Ecto neural progenitor cell (in vitro differentiated cells): ENCODE measurements around the gene PDE4D.

Experiments
- DNase-seq: peaks from one replicate; pipeline ENCODE4 v3.0.0-alpha.2; 2018; ENCODE audit warnings: low spot score

The PDE4D gene

DNA sequence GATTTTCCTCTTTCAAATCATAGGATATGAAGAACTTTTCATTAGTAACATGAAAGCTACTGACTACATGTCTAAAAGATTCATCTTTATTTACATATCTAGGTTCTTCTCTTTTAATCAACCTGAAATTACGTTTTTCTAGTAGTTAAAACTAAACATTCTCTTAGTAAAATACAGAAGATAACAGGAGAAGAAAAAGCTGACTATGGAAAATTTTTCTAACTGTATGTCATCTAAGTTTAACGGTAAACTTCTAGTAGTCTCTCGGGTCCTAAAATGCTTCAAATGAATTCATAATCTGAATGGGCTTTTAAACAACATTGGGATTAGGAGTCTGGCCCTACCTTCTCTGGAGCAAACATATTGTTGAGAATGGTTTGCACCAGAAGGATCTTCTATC lies 151.9 kb downstream of the PDE4D start:
- DNase-seq = no peak

DNA sequence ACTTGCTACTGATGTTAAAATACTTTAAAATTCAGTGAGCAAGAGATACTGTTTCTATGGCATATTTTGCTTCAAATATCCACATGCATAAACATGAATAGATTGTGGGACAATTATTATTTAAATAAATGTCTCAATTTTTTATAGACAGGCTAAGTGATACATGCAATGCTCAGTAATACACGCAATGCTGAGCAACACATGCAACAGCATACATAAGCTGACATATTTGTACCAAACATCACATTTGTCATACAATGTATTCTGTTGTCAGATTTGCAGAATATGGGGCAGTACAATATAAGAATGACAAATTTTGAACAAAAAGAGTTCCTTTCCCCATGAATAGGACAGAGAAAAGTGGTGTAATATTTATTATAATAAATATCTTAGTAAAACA lies 155.5 kb downstream of the PDE4D start:
- no peak for DNase-seq

DNA sequence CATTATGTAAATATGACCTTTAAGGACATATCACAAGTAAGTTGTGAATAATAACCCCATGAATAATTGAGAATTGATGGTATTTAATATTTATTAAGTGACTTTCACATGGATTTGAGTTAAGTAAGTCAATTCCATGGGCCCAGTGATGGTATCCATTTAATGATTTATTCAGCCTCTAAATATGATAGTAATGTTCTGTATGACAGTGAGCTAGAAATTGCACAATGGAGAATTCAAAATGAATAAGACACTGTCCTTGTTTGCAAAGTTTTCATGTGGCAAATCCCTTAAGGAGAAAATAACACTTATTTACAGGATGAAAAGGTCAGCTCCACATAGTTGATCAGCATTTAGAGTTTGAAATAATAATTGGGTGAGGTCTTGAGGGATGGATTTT lies 160.7 kb downstream of the PDE4D start:
- DNase-seq = no peak

DNA sequence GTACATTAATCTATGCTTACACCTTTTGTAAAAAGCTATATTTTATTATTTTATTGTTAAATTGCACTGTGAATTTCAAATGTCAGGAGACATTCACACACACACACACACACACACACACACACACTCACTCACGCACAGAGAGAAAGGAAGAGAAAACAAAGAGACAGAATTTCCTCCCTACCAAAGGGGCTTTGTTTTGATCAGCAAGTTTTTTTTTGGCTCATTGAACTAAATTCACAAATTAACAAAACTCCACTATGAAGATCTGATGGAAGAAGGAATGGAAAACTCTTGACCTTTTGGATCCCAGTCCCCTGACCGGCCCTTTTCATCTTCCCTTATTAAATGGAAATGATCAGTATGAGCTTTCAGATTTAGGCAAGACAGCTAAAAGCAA lies 161.2 kb downstream of the PDE4D start:
- no peak for DNase-seq

DNA sequence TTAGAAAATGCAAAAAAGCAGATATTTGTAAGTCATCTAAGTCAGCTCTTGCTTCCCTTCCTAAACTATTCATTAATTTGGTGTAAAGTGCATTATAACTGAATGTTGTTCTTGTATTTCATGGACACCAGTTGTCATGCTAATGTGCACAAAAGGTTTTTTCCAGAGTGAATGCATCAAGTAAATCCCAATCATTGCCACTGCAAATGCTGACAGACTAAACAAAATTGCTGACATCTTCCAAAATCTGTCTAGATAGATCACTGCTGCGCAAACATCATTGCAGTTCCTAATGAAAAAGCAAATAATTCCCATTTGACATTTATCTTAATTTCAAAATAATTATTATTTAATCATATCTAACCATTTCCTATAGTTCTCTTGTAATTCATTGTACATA lies 161.7 kb downstream of the PDE4D start:
- no peak for DNase-seq

- no peak for DNase-seq
These were observed 163.7 kb downstream of the PDE4D start for GRCh38 chr5:59729820-59730219.

DNA sequence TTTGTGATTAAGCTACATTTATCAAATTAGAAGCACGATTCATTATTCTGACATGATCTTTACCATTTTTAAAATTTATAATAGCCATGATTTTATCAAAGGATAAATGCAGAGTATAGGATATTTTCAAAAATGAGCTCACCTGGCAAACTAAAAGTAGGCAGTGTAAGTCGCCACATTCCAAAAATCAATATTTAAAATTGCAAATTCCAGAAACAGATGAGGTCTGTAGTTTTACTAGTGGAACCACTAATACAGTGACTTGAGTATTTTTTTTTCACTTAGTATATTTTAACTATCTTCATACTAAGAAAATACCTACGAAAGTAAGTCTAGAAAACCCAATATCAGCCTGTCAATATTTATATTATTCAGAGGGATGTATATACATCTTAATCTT lies 164.2 kb downstream of the PDE4D start:
- no peak for DNase-seq

GRCh38 chr5:59728356-59728755 lies 165.2 kb downstream of the PDE4D start:
- no peak for DNase-seq

- DNase-seq = no peak
These were observed 166.3 kb downstream of the PDE4D start for GRCh38 chr5:59727186-59727585.

DNA sequence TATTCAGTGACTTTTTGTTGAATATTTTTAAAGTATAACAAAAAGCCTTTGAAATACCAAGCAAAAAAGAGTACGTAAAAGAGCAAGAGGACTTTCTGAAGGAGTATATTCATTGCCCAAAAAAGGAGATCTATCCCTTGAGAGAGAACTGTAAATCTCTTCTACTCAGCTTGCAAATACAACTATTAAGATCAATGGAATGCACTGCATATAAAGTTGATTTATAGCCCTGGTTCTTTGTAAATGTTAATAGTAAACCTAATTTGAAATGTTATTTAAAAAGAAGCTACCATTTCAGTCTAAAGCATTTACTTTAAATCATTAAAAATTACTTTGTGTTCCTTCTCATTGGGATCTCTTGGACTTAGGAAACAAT lies 168.1 kb downstream of the PDE4D start:
- DNase-seq = no peak

DNA sequence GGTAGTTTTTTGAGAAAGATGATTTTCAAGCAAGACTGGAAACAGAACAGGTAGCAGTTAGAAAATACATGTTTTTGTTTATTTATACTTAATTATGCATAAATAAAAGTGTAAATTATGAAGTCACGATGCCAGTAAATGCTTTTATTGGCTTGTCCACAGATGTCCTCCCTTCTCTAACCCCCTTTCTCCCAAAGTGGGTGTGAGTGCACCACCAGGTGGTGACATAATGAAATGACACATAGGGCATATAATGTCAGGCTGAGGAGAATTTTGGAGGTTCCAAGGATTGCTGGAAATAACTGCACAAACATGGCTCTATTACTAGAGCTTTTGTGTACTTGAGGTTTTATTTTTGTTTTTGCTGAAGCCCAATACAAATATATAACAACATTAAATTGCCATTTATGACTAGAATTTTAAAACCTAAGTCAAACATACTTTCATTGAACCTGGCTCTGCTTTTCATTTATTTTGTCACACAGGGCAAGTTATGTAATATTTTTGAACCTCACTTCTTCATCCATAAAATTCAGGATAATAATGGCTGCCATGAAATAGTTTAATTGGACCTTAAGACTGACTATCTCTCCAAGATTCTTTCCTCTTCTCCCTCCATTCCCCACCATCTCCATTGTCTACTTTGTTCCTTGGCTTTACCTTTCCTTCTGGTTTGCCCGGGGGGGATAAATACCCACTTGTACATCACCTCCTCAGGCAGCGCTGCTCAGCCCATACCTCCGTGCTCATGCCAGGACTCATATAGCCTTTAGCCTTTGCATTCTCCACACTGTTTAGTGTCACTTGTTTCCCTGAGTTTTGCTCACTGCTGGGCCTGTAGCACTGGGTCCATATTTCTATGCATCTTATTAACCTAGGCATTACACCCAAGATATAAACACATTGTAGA lies 168.8 kb downstream of the PDE4D start:
- DNase-seq = no peak

DNA sequence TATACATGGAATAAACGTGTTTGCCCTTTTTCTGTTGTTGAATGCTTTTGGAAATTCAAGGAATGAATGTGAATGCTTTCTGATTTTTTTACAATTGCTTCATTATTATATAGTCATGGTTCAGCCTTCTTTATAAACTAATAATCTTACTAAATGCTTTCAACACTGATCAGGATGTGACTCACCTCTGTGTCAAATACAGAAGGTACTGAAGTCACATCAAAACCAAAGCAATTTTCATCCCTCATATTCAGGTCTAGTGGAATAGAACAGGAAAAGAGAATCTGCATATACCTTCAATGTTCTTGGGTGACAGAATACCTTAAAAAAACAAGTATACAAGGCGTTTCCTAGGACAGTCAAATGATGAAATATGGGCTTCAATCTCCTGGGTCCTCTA lies 170.7 kb downstream of the PDE4D start:
- no peak for DNase-seq

DNA sequence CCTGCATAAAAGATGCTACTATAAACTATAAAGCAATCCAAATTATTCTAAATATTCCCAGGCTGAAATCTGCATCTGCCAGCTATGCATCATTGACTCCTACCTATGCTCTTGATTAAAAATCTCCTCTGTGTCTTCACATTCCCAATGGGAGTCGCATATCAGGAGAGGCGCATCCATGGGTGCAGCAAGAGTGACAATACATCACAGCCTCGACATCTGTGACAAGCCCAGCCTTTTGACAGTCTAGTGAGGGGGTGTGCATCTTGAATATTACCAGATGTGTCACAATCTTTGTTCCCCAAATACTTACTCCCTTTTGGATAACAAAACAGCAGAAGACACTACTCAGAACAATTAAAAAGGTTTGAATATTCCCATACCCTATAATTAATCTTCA lies 171.8 kb downstream of the PDE4D start:
- no peak for DNase-seq

- no peak for DNase-seq
These were observed 173.5 kb downstream of the PDE4D start for GRCh38 chr5:59720063-59720462.

- no peak for DNase-seq
These were observed 176.5 kb downstream of the PDE4D start for GRCh38 chr5:59716966-59717500.

GRCh38 chr5:59716029-59716428 lies 177.5 kb downstream of the PDE4D start:
- DNase-seq = no peak

DNA sequence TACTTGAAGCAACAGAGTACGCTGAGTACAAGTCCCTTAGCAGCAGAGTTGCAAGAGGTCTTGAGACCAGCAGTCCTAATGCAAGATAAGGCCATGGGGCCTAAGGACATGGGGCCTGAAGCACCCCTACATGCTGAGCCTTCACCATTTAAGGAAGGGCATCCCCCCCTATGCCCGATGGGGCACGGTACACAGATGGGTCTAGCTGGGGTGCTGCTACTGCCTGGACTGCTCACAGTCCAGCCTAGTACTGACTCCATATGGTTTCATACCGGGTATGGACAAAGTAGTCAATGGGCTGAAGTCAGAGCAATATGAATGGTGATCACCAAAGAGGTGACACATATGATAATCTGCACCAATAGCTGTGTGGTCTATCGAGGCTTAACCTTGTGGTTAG lies 178.3 kb downstream of the PDE4D start:
- no peak for DNase-seq

- DNase-seq = no peak
These were observed 180.1 kb downstream of the PDE4D start for GRCh38 chr5:59713498-59713844.

DNA sequence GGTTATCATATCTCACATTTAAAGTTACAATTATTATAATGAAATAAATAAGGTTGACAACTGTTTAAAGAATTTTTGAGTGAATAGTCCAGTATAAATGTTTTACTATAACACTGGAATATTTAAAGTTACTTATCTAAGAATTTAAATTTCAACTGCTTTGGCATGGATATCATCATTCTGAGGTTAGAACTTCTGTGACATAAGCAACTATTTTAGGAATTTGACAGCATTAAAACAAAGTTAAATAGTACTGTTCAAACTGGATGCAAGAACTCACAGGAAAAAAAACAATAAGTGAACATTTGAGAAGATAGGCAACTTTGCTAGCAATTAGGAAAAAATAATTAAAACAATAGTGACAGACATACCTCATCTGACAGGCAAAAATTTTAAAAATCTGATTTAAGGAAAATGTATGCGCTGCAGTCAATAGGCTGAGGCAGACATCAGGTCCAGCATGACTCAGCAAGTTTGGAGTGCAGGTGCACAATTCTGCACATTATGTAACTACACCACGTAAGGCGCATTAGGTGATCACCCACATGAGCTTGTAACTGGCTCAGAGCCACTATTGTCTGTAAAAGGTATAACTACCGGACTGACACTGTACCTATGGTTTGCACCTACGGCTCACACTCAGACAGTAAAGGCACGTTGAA lies 180.6 kb downstream of the PDE4D start:
- DNase-seq = no peak

GRCh38 chr5:59711310-59711709 lies 182.2 kb downstream of the PDE4D start:
- DNase-seq = no peak

DNA sequence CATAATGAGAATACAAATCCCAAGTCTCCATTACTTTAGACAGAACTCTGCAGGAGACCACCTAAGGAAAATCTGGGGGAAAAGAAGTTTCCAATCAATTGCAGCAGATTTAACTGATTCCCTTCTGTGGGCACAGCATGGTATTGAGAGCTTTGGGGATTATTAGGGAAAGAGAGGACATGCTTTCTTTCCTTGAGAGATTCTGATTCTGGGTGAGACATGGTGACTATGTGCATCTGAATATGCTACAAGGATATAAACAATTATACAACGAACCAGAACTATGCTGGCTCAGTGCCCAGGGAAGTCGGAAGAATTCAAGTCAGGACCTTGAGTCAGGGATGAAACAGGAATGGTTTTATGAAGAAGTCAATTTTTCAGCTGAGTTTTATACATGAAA lies 183.7 kb downstream of the PDE4D start:
- no peak for DNase-seq

DNA sequence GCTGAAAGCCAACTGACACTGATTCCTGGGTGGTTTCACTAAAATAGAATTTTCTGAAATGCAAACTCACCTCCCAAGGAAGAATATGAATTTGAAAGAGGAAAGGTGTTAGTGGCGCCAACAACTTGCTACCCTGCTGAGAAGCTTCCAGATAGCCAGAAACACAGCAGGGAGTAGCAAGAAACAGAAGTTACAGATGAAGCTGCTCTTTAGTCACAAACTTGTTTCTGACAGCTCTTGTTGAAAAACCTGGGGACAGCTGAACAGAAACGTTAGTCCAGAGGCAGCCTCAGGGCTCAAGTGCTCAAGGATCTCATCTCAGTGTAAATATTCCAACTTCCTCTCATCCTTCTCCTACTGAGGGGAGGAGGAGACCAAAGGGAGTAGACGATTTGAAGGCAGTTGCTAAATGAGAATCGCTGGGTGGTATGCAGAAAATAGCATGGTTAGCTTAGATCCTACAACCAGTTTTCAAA lies 184.1 kb downstream of the PDE4D start:
- DNase-seq = peak; percentile 43

GRCh38 chr5:59704936-59705335 lies 188.6 kb downstream of the PDE4D start:
- no peak for DNase-seq
